ENCODE results near the gene ERO1B. TPM values are rescaled to one million over a fixed set of nuclear protein-coding genes. Genes with fewer than 3 reads are reported as not detected.

The ERO1B gene
- total RNA-seq, 1 donor from 2014 or later = 7.2 TPM

DNA sequence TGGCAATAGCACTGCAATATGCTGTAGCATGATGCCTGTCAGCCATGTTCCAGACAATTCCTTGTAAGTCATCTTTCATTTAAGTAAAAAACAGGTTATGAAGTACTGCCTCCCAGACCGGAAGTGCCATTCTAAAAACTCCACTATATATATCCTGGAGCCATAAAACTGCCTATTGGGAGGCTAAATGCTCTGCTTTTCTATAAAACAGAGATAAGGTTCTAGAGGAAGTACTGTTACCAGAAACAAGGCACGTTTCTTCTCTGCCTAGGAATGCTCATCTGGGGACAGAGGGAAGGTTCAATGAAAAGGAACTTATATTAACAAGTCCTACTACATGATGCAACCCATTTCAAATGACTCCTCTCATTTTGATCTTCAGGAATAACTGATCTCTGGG, 72.6 kb downstream of the ERO1B start:
- no peak overlapping the region for H3K27ac ChIP-seq (replicated peaks)
- H3K36me3 ChIP-seq = peaks cover 17% of the 10 kb centered on the region
- TF ChIP-seq, protein P1, sequence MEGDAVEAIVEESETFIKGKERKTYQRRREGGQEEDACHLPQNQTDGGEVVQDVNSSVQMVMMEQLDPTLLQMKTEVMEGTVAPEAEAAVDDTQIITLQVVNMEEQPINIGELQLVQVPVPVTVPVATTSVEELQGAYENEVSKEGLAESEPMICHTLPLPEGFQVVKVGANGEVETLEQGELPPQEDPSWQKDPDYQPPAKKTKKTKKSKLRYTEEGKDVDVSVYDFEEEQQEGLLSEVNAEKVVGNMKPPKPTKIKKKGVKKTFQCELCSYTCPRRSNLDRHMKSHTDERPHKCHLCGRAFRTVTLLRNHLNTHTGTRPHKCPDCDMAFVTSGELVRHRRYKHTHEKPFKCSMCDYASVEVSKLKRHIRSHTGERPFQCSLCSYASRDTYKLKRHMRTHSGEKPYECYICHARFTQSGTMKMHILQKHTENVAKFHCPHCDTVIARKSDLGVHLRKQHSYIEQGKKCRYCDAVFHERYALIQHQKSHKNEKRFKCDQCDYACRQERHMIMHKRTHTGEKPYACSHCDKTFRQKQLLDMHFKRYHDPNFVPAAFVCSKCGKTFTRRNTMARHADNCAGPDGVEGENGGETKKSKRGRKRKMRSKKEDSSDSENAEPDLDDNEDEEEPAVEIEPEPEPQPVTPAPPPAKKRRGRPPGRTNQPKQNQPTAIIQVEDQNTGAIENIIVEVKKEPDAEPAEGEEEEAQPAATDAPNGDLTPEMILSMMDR (IDR thresholded peaks at IDR 0.05; ENCODE audit: borderline replicate concordance) = no peak
- no peak for DNase-seq
- intact Hi-C loops (cut with micrococcal nuclease) = no loop called here
- H3K4me3 ChIP-seq = no peak overlapping the region
- no peaks in the 10 kb centered on the region for H3K9me3 ChIP-seq (replicated peaks)
- no peaks in the 10 kb centered on the region for H3K27me3 ChIP-seq (ENCODE audit: low read depth)
- H3K4me1 ChIP-seq = peaks cover 22% of the 10 kb centered on the region

DNA sequence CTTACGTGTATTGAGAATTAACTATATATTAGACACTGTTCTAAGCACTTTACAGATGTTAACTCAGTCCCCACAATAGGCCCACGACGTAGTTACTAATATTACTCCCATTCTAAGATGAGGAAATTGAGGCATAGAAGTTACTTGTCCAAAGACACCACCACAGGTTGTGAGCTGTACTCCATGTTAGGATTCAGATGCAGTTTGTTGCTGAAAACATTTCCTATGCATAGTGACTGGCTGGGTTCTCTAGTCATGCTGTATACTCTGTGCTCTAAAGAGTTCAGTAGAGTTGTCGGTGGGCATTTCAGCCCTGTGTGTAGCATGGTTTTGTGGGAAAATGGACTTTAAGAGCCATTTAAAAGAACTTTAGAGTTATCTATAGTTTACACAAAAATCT, 74.2 kb downstream of the ERO1B start:
- no peak overlapping the region for H3K27ac ChIP-seq (replicated peaks)
- intact Hi-C loops (cut with micrococcal nuclease) = no loop called here

GRCh38 chr1:236207121-236207520, 74.6 kb downstream of the ERO1B start:
- TF ChIP-seq, protein P1 (IDR thresholded peaks at IDR 0.05; ENCODE audit: borderline replicate concordance) = no peak
- no peak for DNase-seq
- Histone ChIP-seq H3K36me3 (peaks cover 20% of the 10 kb centered on the region), H3K9me3 (replicated peaks) (peaks cover 11% of the 10 kb centered on the region), H3K27ac (replicated peaks) (peak overlapping the region; percentile 39), H3K27me3 (ENCODE audit: low read depth) (no peaks in the 10 kb centered on the region), H3K4me1 (peaks cover 19% of the 10 kb centered on the region), H3K4me3 (no peak overlapping the region)
- intact Hi-C loops (cut with micrococcal nuclease) = no loop called here

More for the DNA sequence above, 74.2 kb downstream of the ERO1B start:
- H3K9me3 ChIP-seq (replicated peaks) = peaks cover 10% of the 10 kb centered on the region
- no peaks in the 10 kb centered on the region for H3K27me3 ChIP-seq (ENCODE audit: low read depth)
- H3K36me3 ChIP-seq = peaks cover 17% of the 10 kb centered on the region
- DNase-seq = no peak
- H3K4me1 ChIP-seq = peaks cover 19% of the 10 kb centered on the region
- TF ChIP-seq, protein P1 (IDR thresholded peaks at IDR 0.05; ENCODE audit: borderline replicate concordance) = no peak
- no peak overlapping the region for H3K4me3 ChIP-seq

GRCh38 chr1:236206548-236206947, 75.2 kb downstream of the ERO1B start:
- peaks cover 26% of the 10 kb centered on the region for H3K36me3 ChIP-seq
- H3K4me3 ChIP-seq = no peak overlapping the region
- H3K27ac ChIP-seq (replicated peaks) = peak overlapping the region; percentile 39
- TF ChIP-seq, protein P1 (IDR thresholded peaks at IDR 0.05; ENCODE audit: borderline replicate concordance) = no peak
- H3K9me3 ChIP-seq (replicated peaks) = peaks cover 17% of the 10 kb centered on the region
- no peaks in the 10 kb centered on the region for H3K27me3 ChIP-seq (ENCODE audit: low read depth)
- intact Hi-C loops (cut with micrococcal nuclease) = no loop called here
- H3K4me1 ChIP-seq = peaks cover 19% of the 10 kb centered on the region
- DNase-seq = no peak

DNA sequence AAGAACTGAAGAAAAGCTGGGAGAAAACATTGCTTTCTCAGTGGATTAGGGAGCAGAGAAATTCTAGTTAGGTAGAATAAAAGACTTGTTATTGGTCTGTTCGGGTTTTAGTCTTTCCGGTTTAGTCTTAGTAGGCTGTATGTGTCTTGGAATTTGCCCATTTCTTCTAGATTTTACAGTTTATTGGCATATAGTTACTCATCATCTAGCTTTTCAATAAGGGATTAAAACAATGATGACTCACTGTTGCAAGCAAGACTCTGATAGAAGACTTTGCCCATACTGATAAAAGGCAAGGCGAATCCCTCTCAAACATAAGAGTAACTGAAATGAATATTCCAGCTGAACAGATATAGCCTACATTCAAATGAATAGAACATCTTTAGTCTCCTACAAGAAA, 77.1 kb downstream of the ERO1B start:
- Histone ChIP-seq H3K4me3 (no peak overlapping the region), H3K9me3 (replicated peaks) (peaks cover 36% of the 10 kb centered on the region), H3K36me3 (peaks cover 42% of the 10 kb centered on the region), H3K27ac (replicated peaks) (no peak overlapping the region), H3K27me3 (ENCODE audit: low read depth) (no peaks in the 10 kb centered on the region), H3K4me1 (peaks cover 19% of the 10 kb centered on the region)
- TF ChIP-seq, protein P1 (IDR thresholded peaks at IDR 0.05; ENCODE audit: borderline replicate concordance) = no peak
- intact Hi-C loops (cut with micrococcal nuclease) = no loop called here
- DNase-seq = no peak

Data from left ventricle myocardium inferior (tissue), 1 donor.